ENCODE measurements around the gene ADGRG6. TPM values are rescaled to one million over a fixed set of nuclear protein-coding genes. Genes with fewer than 3 reads are reported as not detected.

ADGRG6 gene
- total and polyA plus RNA-seq, 4 donors, result 18.7 to 110 (median 45.7) TPM

DNA sequence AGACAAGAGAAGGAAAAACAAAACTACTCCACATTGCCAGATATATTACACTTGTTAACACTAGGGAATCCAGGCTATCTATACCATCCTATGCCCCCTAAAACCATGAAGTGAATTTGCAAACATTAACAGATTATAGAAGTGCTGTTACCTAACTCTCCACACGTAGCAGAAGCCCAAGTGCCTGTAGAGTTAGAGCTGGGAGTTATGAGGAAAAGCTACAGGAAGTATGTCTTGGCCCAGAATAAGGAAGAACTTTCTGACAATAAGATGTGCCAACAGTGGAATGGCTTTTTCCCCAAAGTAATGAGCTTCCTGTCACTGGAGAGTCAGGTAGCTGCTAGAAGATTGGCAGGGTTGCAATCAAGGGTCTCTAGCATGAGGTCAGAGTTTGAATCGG, 32.5 kb downstream of the ADGRG6 start:
- Histone ChIP-seq H3K9me3 (ENCODE audit: control insufficient read depth in 4 of 4, low read length in 3 of 4) (no peaks in the 10 kb centered on the region), H3K4me3 (ENCODE audit: low read depth in 1 of 3, low read length in 3 of 3) (no peak overlapping the region), H3K9ac (ENCODE audit: low read depth in 1 of 2, low read length in 2 of 2) (no peak overlapping the region), H3K4me1 (ENCODE audit: control insufficient read depth in 4 of 4, insufficient read depth in 4 of 4, low read length in 3 of 4) (peaks cover 10 to 62% (median 38%) of the 10 kb centered on the region in 4 donors), H3K36me3 (ENCODE audit: control insufficient read depth in 4 of 4, insufficient read depth in 3 of 4, low read depth in 1 of 4, low read length in 3 of 4) (no peaks in the 10 kb centered on the region), H3K27ac (ENCODE audit: low read depth in 1 of 2, low read length in 2 of 2) (peak overlapping the region; percentile 38 to 53), H3K27me3 (ENCODE audit: control insufficient read depth in 4 of 4, insufficient read depth in 4 of 4, low read length in 3 of 4) (no peaks in the 10 kb centered on the region)
- TF ChIP-seq YY1 (IDR thresholded peaks at IDR 0.05), result no peak
- TF ChIP-seq JUND (IDR thresholded peaks at IDR 0.05), result no peak
- TF ChIP-seq, protein P1, sequence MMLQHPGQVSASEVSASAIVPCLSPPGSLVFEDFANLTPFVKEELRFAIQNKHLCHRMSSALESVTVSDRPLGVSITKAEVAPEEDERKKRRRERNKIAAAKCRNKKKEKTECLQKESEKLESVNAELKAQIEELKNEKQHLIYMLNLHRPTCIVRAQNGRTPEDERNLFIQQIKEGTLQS (IDR thresholded peaks at IDR 0.05), result no peak
- no peak for TF ChIP-seq TAF1 (conservative IDR thresholded peaks at IDR 0.05)
- TF ChIP-seq, protein P2, sequence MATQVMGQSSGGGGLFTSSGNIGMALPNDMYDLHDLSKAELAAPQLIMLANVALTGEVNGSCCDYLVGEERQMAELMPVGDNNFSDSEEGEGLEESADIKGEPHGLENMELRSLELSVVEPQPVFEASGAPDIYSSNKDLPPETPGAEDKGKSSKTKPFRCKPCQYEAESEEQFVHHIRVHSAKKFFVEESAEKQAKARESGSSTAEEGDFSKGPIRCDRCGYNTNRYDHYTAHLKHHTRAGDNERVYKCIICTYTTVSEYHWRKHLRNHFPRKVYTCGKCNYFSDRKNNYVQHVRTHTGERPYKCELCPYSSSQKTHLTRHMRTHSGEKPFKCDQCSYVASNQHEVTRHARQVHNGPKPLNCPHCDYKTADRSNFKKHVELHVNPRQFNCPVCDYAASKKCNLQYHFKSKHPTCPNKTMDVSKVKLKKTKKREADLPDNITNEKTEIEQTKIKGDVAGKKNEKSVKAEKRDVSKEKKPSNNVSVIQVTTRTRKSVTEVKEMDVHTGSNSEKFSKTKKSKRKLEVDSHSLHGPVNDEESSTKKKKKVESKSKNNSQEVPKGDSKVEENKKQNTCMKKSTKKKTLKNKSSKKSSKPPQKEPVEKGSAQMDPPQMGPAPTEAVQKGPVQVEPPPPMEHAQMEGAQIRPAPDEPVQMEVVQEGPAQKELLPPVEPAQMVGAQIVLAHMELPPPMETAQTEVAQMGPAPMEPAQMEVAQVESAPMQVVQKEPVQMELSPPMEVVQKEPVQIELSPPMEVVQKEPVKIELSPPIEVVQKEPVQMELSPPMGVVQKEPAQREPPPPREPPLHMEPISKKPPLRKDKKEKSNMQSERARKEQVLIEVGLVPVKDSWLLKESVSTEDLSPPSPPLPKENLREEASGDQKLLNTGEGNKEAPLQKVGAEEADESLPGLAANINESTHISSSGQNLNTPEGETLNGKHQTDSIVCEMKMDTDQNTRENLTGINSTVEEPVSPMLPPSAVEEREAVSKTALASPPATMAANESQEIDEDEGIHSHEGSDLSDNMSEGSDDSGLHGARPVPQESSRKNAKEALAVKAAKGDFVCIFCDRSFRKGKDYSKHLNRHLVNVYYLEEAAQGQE (IDR thresholded peaks at IDR 0.05), result no peak
- TF ChIP-seq HNF4A (conservative IDR thresholded peaks at IDR 0.05), result peak in 1 of 2 donors; percentile 26
- TF ChIP-seq GABPA (IDR thresholded peaks at IDR 0.05 in 1 of 2, conservative IDR thresholded peaks at IDR 0.05 in 1 of 2), result no peak
- TF ChIP-seq HNF4G (IDR thresholded peaks at IDR 0.05), result no peak
- WGBS, result 52% methylated on average over 2 of the region's 2 CpGs
- DNase-seq (ENCODE audit: low spot score), result no peak

DNA sequence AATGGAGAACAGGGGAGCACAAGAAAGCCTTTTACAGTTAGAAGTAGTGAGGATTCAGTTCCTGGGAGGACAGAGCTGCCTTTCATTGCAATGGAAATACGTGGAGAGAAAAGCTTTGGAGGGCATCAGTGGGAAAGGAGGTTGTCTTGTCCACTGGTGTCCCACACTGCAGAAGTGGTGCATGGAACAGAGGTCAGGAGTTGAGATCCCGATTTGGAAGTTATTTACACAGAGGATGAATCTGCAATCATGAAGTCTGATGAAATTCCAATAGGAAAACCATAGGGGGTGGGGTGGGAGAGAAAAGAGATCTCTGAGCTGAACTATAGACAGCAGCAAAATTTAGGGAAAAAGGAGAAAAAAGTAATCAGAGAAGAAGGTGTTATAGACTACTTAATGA, 33.6 kb downstream of the ADGRG6 start:
- Histone ChIP-seq H3K27me3 (ENCODE audit: control insufficient read depth in 4 of 4, insufficient read depth in 4 of 4, low read length in 3 of 4) (no peaks in the 10 kb centered on the region), H3K9ac (ENCODE audit: low read depth in 1 of 2, low read length in 2 of 2) (no peak overlapping the region), H3K4me3 (ENCODE audit: low read depth in 1 of 3, low read length in 3 of 3) (no peak overlapping the region), H3K4me1 (ENCODE audit: control insufficient read depth in 4 of 4, insufficient read depth in 4 of 4, low read length in 3 of 4) (peaks cover 10 to 62% (median 38%) of the 10 kb centered on the region in 4 donors), H3K27ac (ENCODE audit: low read depth in 1 of 2, low read length in 2 of 2) (peak overlapping the region; percentile 55 to 73), H3K9me3 (ENCODE audit: control insufficient read depth in 4 of 4, low read length in 3 of 4) (no peaks in the 10 kb centered on the region), H3K36me3 (ENCODE audit: control insufficient read depth in 4 of 4, insufficient read depth in 3 of 4, low read depth in 1 of 4, low read length in 3 of 4) (no peaks in the 10 kb centered on the region)
- TF ChIP-seq, protein P3, sequence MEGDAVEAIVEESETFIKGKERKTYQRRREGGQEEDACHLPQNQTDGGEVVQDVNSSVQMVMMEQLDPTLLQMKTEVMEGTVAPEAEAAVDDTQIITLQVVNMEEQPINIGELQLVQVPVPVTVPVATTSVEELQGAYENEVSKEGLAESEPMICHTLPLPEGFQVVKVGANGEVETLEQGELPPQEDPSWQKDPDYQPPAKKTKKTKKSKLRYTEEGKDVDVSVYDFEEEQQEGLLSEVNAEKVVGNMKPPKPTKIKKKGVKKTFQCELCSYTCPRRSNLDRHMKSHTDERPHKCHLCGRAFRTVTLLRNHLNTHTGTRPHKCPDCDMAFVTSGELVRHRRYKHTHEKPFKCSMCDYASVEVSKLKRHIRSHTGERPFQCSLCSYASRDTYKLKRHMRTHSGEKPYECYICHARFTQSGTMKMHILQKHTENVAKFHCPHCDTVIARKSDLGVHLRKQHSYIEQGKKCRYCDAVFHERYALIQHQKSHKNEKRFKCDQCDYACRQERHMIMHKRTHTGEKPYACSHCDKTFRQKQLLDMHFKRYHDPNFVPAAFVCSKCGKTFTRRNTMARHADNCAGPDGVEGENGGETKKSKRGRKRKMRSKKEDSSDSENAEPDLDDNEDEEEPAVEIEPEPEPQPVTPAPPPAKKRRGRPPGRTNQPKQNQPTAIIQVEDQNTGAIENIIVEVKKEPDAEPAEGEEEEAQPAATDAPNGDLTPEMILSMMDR (IDR thresholded peaks at IDR 0.05; ENCODE audit: low read depth, low read length, missing input control), result no peak
- TF ChIP-seq RXRA (IDR thresholded peaks at IDR 0.05) (peak; percentile 63 to 80), FOXA2 (IDR thresholded peaks at IDR 0.05) (peak; percentile 83), SP1 (IDR thresholded peaks at IDR 0.05) (peak; percentile 57), NR2F2 (IDR thresholded peaks at IDR 0.05) (peak; percentile 22), RAD21 (IDR thresholded peaks at IDR 0.05) (peak in 1 of 2 donors; percentile 12), HNF4A (conservative IDR thresholded peaks at IDR 0.05) (peak; percentile 63 to 71), HNF4G (IDR thresholded peaks at IDR 0.05) (peak; percentile 30), YY1 (IDR thresholded peaks at IDR 0.05) (peak; percentile 40), FOXA1 (IDR thresholded peaks at IDR 0.05) (peak; percentile 78), JUND (IDR thresholded peaks at IDR 0.05) (peak; percentile 23 to 28), EGR1 (IDR thresholded peaks at IDR 0.05; ENCODE audit: low read depth in 2 of 2) (no peak)
- TF ChIP-seq, protein P4, sequence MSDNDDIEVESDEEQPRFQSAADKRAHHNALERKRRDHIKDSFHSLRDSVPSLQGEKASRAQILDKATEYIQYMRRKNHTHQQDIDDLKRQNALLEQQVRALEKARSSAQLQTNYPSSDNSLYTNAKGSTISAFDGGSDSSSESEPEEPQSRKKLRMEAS (IDR thresholded peaks at IDR 0.05), result no peak
- TF ChIP-seq, protein P5, sequence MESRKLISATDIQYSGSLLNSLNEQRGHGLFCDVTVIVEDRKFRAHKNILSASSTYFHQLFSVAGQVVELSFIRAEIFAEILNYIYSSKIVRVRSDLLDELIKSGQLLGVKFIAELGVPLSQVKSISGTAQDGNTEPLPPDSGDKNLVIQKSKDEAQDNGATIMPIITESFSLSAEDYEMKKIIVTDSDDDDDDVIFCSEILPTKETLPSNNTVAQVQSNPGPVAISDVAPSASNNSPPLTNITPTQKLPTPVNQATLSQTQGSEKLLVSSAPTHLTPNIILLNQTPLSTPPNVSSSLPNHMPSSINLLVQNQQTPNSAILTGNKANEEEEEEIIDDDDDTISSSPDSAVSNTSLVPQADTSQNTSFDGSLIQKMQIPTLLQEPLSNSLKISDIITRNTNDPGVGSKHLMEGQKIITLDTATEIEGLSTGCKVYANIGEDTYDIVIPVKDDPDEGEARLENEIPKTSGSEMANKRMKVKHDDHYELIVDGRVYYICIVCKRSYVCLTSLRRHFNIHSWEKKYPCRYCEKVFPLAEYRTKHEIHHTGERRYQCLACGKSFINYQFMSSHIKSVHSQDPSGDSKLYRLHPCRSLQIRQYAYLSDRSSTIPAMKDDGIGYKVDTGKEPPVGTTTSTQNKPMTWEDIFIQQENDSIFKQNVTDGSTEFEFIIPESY (IDR thresholded peaks at IDR 0.05), result no peak
- TF ChIP-seq, protein P1 (IDR thresholded peaks at IDR 0.05), result peak; percentile 80
- 31% methylated on average over 2 of the region's 2 CpGs for WGBS
- no peak for DNase-seq (ENCODE audit: low spot score)

Data from liver (tissue), 9 donors.